ENCODE data around the gene SCN3A.

- TF ChIP-seq EZH2phosphoT487 (IDR thresholded peaks at IDR 0.05; ENCODE audit: low read length) (no peak), EZH2 (optimal IDR thresholded peaks at IDR 0.05; ENCODE audit: low read depth, low read length) (no peak)
- TF ChIP-seq, protein P1, sequence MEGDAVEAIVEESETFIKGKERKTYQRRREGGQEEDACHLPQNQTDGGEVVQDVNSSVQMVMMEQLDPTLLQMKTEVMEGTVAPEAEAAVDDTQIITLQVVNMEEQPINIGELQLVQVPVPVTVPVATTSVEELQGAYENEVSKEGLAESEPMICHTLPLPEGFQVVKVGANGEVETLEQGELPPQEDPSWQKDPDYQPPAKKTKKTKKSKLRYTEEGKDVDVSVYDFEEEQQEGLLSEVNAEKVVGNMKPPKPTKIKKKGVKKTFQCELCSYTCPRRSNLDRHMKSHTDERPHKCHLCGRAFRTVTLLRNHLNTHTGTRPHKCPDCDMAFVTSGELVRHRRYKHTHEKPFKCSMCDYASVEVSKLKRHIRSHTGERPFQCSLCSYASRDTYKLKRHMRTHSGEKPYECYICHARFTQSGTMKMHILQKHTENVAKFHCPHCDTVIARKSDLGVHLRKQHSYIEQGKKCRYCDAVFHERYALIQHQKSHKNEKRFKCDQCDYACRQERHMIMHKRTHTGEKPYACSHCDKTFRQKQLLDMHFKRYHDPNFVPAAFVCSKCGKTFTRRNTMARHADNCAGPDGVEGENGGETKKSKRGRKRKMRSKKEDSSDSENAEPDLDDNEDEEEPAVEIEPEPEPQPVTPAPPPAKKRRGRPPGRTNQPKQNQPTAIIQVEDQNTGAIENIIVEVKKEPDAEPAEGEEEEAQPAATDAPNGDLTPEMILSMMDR (IDR thresholded peaks at IDR 0.05; ENCODE audit: low read length), result no peak
Observed at GRCh38 chr2:165176780-165177179, 27.1 kb downstream of the SCN3A start.

All from MM.1S (cell line).